Fibroblast of the aortic adventitia (primary cell): Measurements from ENCODE around the gene QKI. TPM values are rescaled to one million over a fixed set of nuclear protein-coding genes. Genes with fewer than 3 reads are reported as not detected.

Experiments
- DNase-seq: peaks from one replicate; pipeline ENCODE4 v3.0.0-alpha.2; 2010; ENCODE audit warnings: low read depth
- H3K4me3 ChIP-seq: 2 replicates; pipeline ENCODE4 v1.5.1; 2011; ENCODE audit warnings: low read depth, mild to moderate bottlenecking, control low read depth, low read length, moderate library complexity
- CTCF ChIP-seq: IDR thresholded peaks from 2 replicates; pipeline ENCODE4 v1.5.1; 2011; ENCODE audit warnings: mild to moderate bottlenecking, low read length, control low read depth, inconsistent platforms; ENCODE audit not compliant: insufficient read depth
- total RNA-seq: library from RNA; depleted of rRNA; stranded (reverse); fragments of >200 nt; gene quantifications from 2 replicates; pipeline ENCODE4 v1.2.3, GENCODE V29; 2012; ENCODE audit warnings: low replicate concordance

Gene QKI
- total RNA-seq, 1 donor: 125 TPM

- DNase-seq: peak; percentile 76
- peak overlapping the region; percentile 79 for H3K4me3 ChIP-seq
- TF ChIP-seq CTCF: no peak
Measured at GRCh38 chr6:163412801-163413344, 1.6 kb upstream of the QKI start.

- H3K4me3 ChIP-seq: peak overlapping the region; percentile 79
- no peak for TF ChIP-seq CTCF
- peak; percentile 93 for DNase-seq
Measured at GRCh38 chr6:163413345-163414116, 987 bp upstream of the QKI start.

- peak overlapping the region; percentile 92 for H3K4me3 ChIP-seq
- no peak for TF ChIP-seq CTCF
- DNase-seq: no peak
Measured at GRCh38 chr6:163414946-163415619, 565 bp downstream of the QKI start.

- TF ChIP-seq CTCF: no peak
- peak overlapping the region; percentile 92 for H3K4me3 ChIP-seq
- peak; percentile 61 for DNase-seq
Measured at GRCh38 chr6:163415620-163416556, 1.4 kb downstream of the QKI start.

- DNase-seq: peak; percentile 92
- peak; percentile 51 for TF ChIP-seq CTCF
- H3K4me3 ChIP-seq: peak overlapping the region; percentile 92
Measured at GRCh38 chr6:163416557-163417253, 2.2 kb downstream of the QKI start.

GRCh38 chr6:163417595-163417994, 3.1 kb downstream of the QKI start:
- DNase-seq: peak; percentile 19
- TF ChIP-seq CTCF: no peak
- peak overlapping the region; percentile 53 for H3K4me3 ChIP-seq
